ENCODE measurements around the gene MRPL43.

GRCh38 chr10:100945754-100946153, 41.5 kb downstream of the MRPL43 start:
- TF ChIP-seq CTCF (IDR thresholded peaks at IDR 0.05; ENCODE audit: insufficient read depth, low read length) = no peak
- TF ChIP-seq POLR2AphosphoS5 (IDR thresholded peaks at IDR 0.05; ENCODE audit: low read depth) = no peak
- no peak for TF ChIP-seq REST (IDR thresholded peaks at IDR 0.05; ENCODE audit: insufficient replicate concordance, low read depth)
- no peak for TF ChIP-seq SPI1 (IDR thresholded peaks at IDR 0.05; ENCODE audit: borderline replicate concordance, low read depth)

Measured in HL-60 (cell line).